CD4-positive, alpha-beta T cell treated with Interleukin-4 for 4 hours (primary cell): Measurements from ENCODE around the gene NPNT.

ENCODE experiments used
- DNase-seq: peaks from one replicate; pipeline ENCODE4 v3.0.0-alpha.2; 2020

Gene NPNT

DNA sequence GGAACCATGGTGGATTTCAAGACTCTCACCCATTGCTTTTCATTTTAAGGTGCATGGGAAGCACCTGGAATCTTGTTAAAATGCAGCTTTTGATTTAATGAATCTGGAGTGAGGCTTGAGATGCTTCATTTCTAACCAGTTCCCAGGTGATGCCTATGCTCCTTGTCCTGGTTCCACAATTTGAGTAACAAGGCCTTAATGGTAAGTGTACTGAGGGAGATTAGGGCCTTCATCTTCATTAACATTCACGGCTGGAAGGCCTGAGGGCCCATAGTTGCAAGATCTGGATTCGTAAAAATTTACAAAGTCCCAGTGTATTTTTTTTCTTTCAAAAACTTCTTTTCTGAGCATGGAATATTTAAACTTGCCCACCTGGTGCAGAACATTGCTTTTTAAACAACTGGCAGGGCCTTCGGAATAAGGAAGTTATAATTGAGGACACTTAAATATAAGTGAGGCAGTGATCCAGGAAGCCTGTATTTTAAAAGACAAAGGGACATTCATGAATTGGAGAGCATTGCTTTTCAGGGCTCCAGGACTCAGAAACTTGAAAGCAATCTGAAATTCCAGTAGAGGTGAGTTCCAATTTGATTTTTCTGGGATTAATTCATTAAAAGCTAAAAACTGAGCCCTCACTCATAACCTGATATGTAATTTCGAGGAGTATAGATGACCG lies 77.8 kb downstream of the NPNT start:
- no peak for DNase-seq

DNA sequence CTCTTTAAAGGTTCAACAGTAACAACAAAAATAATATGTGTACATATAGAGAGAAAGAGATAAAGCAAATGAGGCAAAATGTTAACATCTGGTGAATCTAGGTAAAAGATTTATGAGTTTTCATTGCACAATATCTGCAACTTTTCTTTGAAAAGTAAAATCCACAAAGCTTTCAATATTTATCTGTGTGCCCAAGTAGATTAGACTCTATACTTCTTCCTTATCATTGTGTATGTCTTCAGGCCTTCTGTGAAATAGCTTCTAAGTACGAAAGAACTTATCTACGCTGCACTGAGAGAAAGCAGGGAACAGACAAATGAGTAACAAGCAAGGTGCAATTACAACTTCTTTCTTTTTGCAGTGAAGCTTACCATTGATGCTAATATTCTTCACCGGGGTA lies 81.6 kb downstream of the NPNT start:
- no peak for DNase-seq

DNA sequence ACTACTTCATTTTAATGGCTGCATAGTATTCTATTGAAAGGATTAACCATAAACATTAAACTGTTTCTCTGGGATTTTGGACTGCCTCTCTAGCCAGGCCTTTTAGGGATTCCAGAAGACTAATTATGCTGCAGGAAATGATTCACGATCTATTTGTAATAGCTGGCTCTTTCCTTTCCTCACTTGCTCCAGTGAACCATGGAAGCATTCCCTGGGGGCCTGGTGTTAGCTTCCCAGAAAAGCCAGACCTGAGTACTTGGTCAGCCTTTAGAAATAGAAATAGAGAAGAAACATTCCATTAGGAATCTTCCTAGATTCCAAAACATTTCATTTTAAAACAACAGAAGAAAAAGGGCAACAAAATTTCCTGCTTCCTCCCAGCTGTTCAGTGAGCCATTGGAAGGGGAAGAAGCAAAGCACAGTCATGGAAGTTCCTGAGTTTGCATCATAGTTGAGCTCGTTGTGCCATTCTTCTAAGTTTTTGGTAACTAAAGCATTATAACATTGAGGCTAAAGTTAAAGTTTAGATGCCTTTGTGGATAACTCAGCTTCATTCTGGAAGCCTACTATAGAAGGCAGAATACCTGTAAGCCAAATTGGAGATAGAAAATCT lies 83.5 kb downstream of the NPNT start:
- DNase-seq: no peak

DNA sequence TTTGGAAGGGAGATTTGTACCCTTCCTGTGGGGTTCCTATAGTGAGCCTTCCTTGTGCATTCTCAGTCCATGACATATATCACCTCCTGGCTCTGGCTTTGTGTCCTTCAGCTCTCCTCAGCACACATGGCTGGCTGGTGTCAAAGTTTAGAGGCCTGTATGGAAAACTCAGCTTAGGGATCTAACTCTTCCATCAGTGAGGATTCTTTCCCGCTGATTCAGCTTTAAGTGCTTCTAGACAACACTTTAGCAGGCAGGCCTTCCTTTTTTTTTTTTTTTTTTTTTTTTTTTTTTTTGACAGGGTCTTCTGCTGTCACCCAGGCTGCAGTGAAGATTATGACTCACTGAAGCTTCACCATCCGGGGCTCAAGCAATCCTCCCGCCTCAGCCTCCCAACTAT lies 84.2 kb downstream of the NPNT start:
- no peak for DNase-seq

DNA sequence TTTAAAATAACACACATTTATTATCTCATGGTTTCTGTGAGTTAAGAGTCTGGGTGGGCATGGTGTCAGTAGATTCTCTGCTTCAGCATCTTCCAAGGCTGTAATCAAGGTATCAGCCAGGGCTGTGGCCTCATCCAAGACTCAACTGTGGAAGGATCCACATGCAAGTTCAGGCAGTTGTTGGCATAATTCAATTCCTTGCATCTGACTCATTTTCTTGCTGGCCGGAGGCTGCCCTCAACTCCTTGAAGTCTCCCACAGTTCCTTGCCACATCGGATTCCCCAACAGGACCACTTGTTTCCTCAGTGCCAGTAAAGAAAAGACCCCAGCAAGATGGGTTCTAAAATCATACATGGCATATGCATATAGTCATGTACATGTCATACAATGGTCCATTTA lies 93.4 kb downstream of the NPNT start:
- no peak for DNase-seq

DNA sequence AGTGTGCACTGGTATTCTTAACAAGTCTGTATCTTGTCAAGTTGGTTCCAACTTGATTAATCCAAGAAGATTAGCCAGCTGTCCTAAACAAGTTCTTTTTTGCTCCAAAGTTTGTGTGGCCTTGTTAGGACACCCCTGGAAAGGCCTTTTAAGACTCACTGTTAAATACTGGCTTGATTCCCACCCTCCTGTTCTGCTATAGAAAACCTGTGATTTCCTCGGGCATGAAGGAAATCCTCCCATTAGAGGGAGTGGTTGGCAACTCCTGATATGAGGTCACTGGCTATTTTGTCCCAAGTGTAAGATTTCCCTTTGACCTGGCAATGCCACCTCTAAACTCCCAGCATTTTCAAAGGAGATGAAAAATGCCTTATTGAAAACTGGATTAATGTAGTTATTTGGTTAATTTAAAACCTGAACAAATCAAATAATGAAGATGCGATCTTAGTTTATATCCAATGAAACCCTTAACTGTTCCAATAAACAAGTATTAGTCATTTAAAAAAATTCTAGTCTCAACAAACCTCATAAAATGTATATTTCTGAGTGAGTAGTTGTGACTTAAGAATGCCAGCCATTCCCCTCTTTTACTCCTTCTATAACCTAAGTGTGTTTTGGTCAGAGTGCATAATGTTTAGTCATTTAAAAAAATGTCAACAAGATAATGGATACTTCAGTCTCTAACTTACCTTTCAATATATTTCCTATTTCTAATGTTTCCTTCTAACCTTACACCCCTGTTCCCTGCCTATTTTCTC lies 94.4 kb downstream of the NPNT start:
- DNase-seq: no peak

DNA sequence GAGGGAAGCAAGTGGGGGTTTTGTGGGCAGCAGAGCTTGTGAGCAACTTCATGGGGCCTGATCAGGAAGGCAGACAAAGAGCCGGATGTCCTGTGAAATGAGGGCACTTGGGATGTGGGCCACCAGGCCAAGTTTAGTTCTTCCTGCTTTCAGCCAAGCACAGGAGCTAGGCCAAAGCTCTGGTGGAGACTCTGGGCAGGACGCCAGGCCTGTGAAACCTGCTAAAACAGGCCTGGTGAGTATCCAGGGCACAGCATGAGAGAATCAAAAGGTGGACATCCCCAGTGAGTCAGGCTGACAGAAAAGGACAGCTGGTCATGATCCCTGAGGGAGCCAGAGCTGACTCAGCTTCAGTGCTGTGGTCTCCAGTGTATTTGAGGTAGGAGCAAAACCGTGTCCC lies 95.7 kb downstream of the NPNT start:
- no peak for DNase-seq

DNA sequence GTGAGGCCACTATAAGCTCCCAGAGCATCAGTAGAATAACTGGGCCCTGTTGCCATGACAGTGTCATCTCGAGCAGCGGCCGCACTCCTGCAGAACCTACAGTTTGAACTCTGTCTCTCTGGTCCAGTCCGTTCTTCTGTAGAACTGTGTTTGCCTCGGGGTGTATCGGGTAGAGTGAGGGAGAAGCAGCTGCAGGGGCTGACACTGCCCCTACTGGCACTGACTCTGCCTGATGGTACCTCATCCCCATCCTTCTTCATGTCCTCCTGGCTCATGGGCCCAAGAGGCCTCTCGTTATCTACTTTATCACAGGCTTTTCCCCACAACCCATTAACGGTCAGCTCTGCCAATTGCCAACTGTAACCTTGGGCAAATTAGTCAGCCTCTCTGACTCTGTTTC lies 96.5 kb downstream of the NPNT start:
- DNase-seq: no peak

DNA sequence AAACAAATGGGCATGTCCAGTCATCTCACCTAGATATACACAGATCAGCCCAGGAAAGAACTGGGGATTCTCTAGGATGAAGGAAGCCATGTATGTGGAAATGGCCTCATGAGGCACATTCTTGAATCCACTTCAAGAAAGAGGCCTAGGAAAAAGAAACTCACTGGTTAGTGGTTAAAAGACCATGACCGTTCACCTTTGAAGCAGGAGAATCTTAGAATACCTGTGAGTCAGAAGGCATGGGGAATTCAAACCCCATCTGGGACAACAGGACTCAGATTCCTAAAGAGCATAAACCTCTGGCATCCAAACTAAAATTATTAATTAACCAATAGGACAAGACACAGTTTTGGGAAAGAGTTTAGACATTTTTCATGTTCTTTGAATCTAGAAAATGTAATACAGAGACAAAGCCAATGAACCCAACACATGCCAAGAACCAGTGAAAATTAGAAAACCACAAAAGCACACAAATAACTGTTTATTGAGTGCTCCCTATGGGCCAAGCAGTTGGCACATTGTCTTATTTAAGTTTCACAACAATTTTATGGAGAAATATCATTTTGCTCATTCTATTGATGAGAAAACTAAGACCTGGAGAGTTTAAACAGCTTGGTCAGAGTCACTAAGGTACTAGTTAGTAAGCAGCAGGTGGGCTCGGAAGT lies 97.5 kb downstream of the NPNT start:
- no peak for DNase-seq

DNA sequence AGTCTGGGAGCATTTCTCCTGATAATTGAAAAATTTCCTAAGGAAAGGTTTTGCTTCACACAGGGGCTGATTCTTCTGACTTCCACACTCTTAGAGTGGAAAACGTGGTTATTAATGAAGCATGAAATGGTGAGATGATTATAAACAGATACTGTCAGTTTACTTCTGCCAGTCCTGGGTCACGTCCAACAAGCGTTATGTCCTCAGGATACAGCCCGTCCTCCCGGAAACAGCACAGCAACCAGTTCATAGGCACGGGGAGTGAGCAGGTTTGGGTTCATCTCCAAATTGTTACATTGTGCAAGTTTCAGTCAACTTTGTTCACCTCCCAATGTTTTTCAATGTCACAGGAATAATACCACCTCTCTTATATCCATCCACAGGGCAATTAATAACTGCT lies 98.8 kb downstream of the NPNT start:
- DNase-seq: no peak

DNA sequence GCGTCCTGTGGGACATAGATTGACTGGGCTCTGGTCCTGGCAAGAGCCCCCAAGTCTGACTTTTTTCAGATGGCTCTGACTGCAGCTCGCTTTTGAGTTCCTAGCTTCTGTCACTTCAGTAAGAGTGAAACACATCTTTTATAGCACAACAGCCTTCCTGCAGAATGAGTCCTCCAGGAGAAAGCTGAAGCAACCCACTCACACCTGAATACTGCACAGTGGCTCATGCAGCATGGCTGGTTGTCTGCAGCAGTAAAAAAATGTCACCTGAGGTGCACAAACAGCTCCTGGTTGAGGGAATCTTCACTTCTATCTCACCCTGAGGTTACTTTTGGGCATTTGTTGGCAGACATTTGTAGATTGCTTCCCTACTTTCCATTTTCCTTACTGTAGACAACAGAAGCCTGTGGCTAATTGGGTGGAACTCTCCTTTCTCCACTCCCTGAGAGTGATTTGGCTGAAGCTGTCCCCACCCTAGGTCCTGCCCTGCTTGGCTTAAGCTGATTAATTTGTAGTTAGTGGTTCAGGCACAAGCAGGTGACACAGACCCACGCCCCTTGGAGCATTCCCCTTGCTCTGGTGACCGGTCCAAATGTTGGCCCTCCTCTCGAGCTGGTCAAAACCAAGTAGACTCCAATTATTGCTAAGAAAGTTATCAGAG lies 99.7 kb downstream of the NPNT start:
- no peak for DNase-seq

DNA sequence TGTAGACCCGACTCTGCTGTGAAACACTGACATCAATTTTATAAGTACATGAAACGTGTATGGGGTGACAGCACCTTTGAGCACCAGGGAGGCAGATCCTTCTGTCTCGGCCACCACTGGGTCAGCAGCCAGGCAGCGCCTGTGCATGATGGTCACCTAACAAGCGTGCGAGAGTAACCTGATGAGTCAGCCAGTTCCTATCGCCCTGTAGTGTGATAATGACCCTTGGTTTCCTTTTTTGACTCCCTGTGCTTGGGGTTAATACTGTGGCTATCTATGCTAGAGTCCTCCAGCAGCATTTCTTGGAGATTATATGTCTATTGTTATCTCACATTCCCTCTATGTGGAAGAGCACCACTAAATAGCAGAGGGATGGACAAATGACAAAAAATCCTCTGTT lies 101.6 kb downstream of the NPNT start:
- no peak for DNase-seq

DNA sequence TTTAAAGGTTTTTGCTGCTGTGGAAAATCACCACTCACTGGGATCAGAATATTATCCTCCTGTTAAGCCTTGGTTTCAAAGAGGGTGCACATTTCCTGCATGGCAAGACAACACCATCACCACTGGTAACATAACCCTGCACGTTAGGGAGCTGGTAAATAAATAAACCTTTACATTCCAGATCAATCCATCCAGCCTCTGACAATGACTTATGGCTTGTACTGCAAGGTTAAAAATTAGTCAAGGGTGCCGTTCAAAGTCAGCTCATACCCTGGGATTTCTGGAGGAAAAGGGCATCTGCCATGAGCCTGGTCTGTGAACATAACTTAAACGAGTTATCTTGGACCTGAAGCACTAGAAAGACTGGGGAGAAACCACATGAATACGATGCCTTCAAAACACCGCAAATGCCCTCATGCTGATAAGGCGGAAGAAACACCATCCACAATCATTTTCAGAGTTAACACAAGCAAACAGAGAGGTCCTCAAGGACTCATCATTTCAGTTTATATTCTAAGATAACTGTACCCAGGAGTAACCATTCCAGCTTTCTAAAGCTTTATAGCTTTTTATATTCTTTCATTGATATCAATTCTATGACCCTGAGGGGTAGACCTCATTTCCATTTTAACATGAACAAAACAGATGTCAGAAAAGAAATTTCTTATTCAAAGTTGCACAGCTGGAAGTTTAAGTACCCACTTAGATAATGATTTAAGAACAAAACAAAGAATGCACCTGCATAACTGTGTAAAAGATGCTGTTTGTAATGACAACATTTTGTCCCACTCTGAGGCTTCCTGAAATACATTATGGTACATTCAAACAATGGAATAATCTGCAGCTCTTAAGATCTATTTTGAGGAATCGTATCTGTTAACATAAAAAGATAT lies 103.1 kb downstream of the NPNT start:
- DNase-seq: no peak

DNA sequence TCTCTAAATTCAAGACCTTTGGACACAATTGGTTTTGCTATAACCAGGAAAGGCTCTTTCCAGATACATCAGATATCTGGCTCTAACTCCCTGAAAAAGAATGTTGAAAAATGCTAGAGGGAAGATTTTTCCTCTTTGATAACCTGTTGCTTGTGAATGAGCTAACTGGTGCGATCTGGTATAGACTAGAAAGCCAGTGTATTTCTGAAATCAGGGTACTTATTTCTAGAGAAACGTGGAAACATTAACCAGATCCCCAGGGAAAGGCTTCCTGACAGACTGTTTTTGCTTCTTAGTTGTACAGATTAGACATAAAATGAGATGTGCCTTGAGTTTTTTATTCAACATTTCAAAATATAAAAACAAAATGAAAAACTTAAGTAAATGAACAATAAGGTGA lies 107.7 kb downstream of the NPNT start:
- no peak for DNase-seq

DNA sequence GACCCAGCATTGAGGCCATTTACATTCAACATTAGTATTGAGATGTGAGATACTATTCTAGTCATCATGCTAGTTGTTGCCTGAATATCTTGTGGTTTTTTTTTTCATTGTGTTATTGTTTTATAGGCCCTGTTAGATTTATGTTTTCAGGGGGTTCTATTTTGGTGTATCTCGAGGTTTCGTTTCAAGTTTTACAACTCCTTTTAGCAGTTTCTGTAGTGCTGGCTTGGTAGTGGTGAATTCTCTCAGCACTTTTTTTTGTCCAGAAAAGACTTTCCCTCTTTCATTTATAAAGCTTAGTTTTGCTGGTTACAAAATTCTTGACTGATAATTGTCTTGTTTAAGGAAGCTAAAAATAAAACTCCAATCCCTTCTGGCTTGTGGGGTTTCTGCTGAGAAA lies 115.5 kb downstream of the NPNT start:
- no peak for DNase-seq

DNA sequence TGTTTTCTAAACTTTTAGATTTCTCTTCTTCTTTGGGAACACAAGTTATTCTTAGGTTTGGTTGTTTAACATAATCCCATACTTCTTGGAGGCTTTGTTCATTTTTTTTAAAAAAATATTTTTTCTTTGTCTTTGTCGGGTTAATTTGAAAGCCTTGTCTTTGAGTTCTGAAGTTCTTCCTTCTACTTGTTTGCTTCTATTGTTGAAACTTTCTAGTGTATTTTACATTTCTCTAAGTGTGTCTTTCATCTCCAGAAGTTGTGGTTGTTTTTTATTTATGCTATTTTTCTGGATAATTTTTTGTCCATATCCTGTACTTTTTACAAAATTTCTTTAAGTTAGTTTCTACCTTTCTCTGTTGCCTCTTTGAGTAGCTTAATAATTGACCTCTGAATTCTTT lies 116.1 kb downstream of the NPNT start:
- DNase-seq: no peak

DNA sequence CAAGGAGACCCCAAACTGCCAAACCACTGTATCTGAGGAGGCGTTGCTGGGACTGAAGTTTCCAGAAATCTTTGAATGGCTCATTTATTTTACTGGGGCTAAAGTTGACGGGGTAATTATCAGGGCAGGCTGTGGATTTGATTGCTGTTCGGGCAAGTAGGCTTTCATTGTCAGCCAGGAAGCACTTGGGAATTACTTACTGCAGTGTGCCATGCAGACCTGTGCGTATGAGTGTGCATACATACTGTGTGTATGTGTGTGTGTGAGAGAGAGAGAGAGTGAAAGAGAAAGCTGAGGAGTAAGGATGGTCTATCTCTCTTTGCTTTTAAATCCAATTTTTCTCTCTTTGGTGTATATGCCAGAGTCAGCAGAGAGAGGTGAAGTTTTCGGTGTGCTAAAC lies 122.7 kb downstream of the NPNT start:
- no peak for DNase-seq

DNA sequence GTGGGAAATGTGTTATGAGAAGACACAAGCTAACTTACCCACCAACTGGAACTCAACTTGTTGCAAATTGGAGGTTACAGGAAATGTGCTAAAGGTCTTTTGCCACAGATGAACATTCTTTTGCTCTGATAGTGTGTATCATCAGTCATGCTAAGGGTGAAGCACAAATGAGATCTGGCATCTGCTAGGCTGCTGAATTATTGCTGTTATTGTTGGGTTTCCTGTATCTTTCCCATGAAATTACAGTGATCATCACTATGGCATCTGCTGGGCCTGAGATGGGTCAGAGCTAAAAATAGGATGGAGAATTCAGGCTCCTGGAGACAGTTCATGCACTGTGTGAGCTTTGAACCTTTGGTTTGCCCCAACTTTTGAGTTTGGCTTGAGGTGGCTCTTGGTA lies 124.5 kb downstream of the NPNT start:
- DNase-seq: no peak
